ENCODE results near the gene HOXD4.

The HOXD4 gene

DNA sequence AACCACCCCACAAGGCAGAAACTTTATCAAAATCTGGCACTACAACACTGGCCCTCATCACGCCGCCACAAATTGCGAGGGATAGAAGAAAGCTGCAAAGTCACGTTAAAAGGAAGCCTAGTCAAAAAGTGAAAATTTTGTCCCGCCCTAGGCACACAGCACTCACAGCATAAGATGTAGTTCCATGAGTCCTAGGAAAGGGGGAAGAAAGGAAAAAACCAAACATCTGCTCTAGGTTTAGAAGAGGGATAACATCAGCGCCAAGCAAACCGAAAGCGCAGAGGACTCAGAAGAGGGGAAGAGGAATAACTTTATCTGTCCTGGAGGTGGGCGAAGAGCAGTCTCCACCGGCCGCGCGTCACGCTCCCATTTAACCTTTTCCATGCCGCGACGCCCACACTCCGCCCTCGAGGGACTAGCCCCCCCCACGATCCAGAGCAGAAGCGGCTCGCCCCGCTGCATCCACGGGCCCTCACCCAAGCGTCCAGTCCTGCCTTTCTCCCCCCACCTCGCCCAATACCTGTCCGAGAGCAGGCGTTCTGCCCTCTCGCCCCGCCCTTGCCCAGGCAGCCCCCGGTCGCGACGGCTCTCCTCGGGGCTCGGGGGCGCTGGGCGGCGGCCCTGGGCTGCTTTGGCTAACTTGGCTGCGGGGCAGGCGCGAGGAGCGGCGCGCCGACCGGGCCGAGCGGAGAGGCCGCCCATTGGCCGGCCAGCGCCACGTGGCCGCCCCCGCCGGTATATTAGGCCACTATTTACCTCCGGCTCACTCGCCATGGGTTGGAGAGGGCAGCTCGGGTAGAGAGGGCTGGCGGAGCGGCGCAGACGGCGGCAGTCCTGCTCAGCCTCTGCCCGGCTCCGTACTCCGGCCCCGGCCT, 36.8 kb downstream of the HOXD4 start, which contains the start of gene HOXD1:
Gene HOXD1 (plus strand): TSS at position 770 of the 875 bp plus-strand sequence. CDS start 134 bp downstream, outside the sequence.
- DNase-seq (ENCODE audit: low spot score), result no peak

DNA sequence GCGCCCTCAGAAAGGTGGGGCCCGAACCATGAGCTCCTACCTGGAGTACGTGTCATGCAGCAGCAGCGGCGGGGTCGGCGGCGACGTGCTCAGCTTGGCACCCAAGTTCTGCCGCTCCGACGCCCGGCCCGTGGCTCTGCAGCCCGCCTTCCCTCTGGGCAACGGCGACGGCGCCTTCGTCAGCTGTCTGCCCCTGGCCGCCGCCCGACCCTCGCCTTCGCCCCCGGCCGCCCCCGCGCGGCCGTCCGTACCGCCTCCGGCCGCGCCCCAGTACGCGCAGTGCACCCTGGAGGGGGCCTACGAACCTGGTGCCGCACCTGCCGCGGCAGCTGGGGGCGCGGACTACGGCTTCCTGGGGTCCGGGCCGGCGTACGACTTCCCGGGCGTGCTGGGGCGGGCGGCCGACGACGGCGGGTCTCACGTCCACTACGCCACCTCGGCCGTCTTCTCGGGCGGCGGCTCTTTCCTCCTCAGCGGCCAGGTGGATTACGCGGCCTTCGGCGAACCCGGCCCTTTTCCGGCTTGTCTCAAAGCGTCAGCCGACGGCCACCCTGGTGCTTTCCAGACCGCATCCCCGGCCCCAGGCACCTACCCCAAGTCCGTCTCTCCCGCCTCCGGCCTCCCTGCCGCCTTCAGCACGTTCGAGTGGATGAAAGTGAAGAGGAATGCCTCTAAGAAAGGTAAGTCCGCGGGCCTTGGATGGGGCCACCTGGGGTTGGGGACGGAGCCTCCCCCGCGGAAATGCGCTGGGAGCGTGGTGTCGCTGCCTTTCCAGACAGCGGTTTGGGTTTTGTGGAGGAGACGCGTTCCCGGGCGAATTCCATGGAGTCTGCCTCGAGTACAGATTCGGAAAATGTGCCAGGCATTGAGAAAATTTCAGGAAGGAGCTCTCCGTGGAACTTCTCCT, 37.7 kb downstream of the HOXD4 start:
- no peak for DNase-seq (ENCODE audit: low spot score)

DNA sequence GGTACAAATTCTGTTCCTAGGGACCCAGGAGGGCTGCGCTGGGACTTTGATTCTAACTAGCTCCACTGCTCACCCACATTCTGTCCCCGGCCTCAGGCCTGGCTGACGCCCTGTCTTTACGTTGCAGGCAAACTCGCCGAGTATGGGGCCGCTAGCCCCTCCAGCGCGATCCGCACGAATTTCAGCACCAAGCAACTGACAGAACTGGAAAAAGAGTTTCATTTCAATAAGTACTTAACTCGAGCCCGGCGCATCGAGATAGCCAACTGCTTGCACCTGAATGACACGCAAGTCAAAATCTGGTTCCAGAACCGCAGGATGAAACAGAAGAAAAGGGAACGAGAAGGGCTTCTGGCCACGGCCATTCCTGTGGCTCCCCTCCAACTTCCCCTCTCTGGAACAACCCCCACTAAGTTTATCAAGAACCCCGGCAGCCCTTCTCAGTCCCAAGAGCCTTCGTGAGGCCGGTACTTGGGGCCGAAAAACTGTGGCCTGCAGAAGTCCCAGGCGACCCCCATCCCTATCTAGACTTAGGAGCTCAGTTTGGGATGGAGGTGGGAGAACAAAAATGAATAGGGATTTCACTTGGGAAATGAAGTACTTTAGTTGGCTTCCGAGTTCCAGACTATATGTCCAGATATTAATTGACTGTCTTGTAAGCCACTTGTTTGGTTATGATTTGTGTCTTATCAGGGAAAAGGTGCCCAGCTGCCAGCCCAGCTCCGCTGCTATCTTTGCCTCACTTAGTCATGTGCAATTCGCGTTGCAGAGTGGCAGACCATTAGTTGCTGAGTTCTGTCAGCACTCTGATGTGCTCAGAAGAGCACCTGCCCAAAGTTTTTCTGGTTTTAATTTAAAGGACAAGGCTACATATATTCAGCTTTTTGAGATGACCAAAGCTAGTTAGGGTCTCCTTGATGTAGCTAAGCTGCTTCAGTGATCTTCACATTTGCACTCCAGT, 38.6 kb downstream of the HOXD4 start:
- DNase-seq (ENCODE audit: low spot score), result no peak

DNA sequence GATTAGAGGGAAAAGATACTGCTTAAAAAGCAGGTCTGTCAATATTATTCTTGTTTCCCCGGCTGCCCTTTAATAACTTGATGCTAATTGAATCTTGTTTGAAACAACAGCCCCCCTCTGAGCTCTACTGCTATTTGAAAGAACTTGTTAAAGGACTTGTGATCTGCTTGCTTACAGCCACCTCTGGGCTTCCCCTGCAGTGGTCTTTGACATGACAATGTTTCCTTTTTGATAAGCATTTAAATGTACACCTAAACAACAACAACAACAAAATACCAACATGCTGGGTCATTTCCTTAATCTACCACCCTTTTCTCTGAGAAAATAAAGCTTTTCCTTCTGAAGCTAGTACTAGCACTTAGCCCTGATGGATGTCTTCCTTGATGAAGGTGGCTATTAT, 41.0 kb downstream of the HOXD4 start:
- no peak for DNase-seq (ENCODE audit: low spot score)

DNA sequence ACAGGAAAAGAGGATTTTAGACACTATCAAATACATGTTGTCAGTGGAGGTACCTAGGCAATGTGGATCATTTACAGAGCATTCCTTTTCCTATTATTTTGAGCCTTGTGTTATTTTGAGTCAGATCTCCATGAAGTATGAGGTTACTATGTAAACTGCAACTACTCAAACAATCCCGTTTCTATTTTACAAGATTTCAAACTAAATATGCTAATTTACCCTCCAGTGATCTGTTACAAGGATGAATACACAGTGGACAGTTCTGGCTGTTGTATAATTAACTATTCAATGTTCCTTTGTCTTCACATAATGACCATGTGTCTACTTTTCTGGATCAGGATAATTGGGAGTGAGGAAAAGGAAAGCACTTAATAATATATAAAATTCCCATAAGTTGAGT, 41.7 kb downstream of the HOXD4 start:
- no peak for DNase-seq (ENCODE audit: low spot score)

DNA sequence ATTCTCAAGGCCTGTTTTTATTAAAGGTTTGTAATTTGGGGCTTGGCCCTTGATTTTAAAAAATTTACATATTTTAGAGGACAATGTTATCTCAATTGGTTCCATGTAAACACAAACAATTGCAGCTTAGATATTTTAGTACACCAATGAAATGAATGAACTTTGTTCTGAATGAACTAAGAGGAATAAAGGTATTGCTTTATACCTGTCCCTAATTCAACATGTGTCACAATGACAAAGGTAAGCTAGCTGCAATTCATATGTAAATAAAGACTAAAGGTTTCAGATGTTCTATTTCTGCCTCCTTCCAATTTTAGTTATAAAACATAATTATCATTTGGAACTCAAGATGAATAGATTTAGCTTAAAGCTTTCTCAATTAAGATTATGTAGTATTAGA, 48.6 kb downstream of the HOXD4 start:
- no peak for DNase-seq (ENCODE audit: low spot score)

DNA sequence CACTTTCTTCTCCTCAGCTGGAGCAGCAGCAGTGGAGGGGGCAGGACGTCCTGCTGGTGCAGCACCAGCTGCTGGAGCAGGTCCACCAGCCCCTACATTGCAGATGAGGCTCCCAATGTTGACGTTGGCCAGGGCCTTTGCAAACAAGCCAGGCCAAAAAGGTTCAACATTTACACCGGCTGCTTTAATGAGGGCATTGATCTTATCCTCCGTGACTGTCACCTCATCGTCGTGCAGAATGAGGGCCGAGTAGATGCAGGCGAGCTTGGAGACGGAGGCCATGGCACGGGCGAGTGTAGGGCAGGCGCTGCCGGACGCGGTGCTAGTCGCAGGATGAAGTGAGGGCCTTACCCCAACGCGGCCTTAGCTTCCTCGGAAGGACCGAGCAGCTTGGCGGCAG, 49.6 kb downstream of the HOXD4 start:
- no peak for DNase-seq (ENCODE audit: low spot score)

DNA sequence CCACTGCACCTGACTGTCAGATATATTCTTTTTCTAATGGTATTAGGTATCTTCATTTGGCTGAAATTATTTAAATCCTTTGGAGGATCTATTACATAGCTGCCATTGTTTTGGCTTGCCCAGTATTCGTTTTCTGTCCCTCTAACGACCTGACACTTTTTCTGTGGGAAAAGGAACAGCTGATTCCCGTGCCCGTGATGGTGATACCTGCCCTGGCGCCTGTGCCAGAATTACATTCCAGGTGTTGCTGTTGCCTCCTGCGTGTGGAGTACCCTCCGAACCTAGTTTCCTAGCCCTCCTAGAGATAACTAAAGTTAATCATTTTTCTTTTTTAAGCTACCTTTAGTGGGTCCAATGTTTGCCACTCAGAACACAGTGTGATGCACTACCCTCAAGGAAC, 51.1 kb downstream of the HOXD4 start:
- no peak for DNase-seq (ENCODE audit: low spot score)

Measured in cerebellar cortex (tissue), 1 donor.